Hematopoietic multipotent progenitor cell treated with erythropoietin and hydrocortisone succinate and interleukin-3 and kit ligand, for 6 days (in vitro differentiated cells): Measurements from ENCODE around the gene GPR55.

Experiments
- DNase-seq: peaks from one replicate; pipeline ENCODE4 v3.0.0-alpha.2; 2015

GPR55 gene

DNA sequence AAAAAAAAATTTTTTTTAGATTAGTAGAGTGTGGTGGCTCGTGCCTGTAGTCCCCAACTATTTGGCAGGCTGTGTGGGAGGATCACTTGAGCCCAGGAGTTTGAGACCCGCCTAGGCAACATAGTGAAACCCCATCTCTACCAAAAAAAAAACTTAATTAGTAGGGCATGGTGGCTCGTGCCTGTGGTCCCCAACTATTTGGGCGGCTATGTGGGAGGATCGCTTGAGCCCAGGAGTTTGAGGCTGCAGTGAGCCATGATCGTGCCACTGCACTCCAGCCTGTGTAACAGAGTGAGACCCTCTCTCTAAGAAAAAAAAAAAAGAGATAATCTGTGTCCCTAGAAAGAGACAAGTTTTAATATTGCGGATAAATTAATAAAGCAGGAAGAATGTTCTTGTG is 8.8 kb downstream of the GPR55 start:
- no peak for DNase-seq

DNA sequence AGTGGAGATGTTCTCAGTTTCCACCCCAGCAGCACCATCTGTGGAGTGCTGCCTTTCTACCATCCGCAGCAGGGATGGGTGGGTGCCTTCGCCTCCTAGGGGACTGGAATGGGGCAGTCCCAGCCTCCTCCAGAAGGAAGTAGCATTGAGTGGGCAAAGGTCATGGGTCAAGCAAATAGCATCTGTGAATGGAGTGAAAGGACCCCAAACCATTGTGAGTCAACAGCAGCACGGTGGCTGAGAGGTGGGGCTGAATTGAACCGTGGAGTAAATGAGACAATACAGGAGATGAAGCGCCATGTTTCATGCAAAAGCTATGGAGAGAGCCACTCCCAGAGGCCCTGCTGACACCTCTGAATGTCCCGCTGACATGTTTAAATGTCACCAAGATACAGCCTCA is 9.7 kb downstream of the GPR55 start:
- no peak for DNase-seq

DNA sequence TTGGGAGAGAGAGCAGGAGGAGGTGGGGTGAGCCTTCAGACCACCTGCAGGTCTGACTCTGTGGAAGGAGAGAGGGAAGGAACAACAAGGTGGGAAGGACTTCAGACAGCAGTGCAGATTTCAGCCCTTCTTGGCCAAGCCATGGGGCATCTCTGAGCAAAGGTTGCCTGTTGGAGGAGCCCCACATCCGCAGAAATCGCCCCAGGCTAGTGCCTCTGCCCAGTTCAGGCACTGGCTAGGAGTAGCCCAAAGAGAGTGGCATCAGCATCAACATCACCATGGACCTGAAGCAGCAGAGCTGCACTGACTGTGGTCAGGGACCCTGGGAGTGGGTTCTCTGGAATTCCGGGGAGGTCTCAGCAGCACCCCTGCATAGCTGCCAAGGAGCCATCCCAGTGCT is 10.2 kb downstream of the GPR55 start:
- DNase-seq = no peak

DNA sequence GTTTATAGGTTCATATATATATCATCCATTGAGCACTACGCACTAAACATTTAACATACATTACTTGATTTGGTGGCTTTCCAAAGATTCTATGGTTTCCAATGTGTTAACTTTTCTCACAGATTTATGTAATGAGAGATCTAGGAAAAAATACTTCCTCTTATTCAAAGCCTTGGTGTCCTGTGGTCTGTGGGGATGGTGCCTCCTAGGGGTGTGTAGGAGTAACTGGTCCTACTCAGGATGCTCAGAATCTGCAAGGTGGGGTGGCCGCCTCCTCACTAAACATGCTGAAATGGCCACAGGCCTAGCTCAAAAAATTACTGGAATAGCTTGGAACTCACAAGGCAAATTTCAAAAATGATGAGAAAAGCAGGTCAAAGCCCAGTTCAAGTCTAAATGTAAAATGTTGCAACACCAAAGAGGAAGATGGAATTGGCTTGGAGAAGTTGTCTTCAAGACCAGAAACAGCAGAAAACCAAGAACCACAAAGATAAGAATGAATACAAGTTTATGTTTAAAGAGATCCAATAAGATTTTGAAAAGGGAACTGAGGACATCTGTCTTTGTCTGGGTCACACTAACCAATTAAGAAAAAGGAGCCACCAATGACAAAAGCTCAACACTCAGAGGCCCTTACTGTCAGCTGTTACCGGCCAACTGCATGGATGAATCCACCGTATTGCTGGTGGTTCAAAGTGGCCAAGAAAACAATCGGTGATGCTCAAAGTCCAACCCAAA is 11.5 kb downstream of the GPR55 start:
- peak; percentile 71 for DNase-seq

DNA sequence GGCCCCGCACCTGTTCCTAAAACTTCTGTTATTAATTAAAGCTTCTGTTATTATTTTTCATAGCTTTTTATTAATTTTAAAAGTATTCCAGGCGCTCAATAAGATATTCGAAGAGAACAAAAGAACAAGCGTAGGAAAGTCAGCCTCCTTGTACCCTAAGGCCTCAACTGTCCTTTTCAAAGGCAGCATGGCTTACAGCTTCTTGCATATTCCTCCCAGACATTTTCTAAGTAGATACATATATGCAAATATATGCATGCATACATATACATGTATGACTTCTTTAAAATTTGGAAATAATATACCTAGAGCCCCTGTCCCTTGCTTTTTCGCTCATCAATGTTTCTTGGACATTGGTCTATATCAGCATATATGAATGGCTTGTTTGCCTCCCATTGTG is 12.3 kb downstream of the GPR55 start:
- no peak for DNase-seq

DNA sequence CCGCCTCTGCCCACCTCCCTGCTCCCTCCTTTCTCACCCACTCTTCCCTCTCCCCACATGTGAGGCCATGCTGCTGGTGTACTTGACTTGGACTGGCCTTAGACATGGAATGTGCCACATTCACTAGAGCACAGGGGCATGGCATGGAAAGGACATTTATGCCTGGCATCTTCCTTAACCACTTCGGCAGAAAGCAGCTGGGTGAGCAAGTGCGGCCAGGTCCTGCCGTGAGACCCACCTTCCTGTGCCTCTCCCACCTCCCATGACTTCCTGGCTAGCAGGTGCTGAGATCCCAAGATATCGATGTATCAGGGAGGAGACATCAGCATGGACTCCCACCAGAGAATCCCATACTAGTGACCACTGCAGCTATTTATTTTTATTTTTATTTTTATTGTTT is 13.0 kb downstream of the GPR55 start:
- no peak for DNase-seq

DNA sequence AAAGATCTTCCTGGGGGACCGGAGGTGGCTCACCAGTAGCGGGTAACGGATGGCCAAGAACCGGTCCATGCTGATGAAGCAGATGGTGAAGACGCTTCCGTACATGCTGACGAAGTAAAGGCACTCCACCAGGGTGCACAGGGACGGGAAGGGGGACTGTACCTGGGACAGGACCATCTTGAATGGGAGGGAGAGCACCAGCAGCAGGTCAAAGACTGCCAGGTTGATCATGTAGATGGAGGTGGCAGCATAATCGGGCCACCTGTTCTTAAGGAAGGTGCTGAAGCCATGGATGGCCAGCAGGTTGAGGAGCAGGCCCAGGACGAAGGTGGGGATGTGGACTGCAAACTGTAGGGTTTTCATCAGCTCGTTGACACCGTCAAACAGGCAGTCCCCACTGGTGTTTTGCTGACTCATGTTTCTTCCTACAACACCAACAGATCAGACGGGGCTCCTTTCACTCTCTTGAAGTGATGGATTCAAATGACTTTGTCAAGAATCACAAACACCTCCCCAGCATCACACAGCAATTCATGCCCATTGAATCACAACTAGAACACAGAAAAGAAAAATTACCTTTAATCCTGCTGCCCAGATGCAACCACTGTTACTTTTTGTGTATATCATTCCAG is 14.4 kb downstream of the GPR55 start:
- DNase-seq = peak; percentile 17

DNA sequence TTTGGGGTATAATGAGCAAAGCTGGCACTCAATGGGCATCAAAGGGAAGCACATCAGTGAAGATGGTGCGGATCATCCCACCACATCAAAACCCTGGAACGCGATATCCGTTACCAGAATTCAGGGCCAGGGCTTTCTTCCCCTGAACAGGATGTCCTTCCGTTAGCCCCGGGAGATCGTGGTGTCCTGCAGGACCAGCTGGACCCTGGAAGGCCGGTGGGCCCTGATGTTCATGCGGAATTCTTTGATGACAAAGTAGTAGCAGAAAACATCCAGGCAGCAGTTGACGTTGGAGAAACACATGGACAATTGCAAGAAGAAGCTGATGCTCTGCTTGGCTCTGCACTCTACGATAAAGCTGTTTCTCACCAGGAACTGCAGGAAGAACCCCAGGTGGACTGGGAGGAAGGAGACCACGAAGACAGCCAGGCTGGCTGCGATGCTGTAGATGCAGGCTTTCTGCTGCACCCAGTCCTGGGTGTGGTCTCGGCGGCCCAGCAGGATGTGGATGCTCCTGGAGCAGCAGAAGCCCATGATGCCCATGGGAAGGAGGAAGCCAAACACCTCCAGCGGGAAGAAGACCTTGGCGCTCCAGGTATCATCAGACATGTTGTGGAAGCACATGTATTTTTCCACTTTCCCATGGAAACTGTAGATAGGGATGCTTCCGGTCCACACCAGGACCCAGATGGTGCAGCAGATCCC is 15.0 kb downstream of the GPR55 start:
- DNase-seq = no peak

DNA sequence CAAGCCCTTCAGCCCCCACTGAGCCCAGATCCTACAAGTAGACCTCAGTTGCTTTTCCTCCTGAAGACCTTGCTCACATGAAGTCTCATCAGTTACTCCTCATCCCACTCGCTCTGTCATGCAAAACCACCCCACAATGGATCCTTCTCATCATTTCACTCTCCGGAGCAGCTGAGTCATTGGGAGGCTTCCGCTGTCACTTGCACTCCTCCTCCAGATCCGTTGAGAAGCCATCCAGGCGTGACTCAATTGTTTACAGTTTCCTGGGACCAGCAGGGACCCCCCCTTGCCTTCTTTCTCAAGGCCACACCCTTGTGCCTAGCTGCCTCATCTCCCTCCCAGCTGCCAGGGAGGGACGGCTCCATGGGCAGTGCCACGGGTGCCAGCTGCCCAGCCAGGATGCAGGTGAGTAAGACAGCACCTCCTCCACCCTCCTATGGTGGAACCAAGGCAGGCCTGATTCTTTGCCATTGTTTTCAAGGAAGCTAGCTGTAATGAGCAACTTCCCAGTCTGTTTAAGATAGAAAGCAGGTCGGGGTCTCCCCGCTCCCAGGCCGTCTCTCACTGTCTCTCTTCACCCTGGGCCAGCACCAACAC is 16.3 kb downstream of the GPR55 start:
- DNase-seq = no peak

DNA sequence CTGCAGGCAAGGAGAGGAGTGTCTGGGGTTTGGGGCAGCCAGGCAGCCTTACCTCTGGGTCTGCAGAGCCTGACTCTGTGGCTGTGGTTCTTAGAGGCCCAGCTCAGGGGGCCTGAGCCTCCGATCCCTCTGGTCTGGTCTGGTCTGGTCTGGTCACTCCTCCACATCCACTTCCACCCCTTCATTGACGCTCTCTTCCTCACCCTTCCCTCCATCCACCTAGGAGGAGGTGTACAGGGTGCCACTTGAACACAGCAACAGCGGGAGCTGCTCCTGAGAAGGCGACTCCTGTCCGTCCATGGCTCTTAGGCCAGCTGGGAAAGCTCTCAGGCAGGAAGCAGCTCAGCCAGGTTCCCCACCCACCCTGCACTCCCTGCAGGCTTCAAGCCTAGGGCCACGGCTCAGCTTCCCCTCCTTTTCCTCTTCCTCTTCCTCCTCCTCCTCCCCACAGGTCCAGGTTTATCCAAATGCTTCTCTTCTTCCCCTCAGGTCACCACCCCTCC is 16.9 kb downstream of the GPR55 start:
- DNase-seq = no peak

DNA sequence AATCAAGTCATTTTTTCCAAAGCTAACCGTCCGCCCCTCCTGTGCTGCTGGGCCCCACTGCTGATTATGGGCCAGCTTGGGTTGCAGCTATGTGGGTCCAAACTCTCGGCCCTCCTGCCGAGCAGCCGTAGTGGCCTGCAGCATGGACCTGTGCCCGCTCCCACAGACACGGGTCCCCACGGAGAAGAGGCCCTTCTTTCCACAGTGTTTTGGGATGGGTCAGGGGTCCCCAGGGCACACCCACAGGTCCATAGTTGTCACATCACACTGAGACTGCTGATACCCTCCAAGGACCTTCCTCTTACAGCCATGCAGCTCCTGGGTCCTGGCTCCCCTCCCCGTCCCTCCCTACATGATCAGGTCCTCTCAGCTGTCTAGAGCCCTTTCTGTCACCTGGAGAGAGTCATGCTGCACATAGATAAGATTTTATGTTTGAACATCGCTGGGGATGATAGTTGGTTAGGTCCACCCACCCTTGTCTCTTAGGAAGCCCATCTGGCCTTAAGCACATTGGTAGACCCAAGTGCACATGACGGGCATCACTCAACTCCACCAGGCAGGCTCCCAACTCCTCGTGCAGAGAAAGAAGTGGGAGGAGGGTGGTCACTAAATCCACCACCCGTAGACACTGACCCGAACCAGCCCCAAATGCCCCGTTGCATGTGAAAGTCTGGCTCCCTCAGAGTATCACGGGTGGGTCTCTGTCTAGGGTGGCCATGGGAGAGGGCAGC is 17.5 kb downstream of the GPR55 start:
- no peak for DNase-seq

DNA sequence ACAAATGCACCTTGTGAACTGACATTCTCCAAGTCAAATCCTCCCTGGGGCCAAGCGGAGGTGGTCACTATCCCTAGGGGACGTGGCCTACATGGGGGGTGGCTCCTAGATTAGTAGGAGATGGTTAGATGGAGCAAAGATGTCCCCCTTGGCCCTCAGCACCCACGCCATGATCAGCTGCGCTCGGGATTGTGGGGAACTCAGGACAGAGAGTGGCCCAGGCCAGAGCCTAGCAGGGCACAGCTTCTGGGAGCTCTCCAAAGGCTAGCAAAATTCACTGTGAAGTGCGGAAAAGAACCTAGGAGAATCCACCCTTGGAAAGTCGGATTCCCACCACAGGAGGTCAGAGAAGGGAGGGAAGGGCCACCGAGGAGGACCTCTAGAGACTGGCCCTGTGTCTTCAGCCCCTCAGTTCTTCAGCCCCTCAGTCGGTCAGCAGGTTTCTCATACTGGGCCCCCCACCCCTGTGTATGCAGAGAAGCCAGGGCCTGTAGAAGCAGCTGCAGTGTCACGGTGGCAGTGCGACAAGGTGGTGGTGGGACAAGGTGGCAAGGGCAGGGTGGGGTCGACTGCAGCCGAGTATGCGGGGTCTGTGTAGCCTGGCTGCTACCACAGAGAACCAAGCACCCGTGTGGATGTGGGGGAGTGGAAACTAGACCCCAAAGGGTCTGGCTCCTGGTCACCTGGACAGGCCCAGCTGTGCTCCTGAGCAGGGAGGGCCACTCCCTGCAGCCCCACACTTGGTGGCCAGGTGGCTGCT is 18.4 kb downstream of the GPR55 start:
- no peak for DNase-seq

DNA sequence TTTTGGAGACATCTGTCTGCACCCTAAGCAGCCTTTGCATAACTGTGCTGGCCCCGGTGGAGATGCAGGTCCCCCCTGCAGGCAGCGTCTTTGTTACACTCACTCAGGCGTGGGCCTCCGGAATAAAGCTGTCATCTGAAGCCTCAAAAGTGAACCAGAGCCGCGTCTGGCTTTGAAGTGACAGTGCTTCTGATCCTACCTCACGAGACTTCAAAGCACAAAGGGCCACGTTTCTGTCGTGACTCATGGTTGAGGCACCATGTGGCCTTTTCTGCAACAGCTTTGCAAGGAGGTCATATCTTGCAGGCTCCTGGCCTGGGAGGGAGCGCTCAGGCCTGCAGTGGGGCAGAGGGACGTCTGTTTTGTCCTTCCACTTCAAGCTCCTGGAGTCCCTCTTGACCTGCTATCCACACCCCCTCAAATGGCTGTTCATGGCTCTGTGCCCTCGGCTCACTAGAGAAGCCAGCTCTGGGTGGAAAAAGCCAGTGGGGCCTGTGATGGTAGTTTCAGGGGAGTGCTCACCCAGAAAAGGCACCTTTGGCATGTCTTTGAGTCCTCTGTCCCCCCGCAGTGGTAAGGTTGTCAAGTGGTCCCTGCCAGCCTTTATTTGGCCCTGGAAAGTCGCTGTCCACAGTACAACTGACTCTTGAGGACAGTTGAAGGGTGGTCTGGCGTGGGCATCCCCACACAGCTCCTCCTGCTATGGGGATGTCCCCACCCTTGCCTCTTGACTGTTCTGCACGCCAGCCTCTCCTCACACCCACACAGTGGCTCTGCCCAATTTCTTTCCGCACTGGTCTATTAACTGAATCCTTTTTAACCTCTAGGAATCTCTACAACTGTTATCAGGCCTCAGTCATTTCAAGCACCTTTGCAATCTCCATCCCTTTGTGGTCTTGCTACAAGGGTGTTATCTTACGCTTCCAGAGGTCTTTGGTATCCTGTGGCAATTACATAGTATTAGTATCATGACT is 19.3 kb downstream of the GPR55 start:
- no peak for DNase-seq

DNA sequence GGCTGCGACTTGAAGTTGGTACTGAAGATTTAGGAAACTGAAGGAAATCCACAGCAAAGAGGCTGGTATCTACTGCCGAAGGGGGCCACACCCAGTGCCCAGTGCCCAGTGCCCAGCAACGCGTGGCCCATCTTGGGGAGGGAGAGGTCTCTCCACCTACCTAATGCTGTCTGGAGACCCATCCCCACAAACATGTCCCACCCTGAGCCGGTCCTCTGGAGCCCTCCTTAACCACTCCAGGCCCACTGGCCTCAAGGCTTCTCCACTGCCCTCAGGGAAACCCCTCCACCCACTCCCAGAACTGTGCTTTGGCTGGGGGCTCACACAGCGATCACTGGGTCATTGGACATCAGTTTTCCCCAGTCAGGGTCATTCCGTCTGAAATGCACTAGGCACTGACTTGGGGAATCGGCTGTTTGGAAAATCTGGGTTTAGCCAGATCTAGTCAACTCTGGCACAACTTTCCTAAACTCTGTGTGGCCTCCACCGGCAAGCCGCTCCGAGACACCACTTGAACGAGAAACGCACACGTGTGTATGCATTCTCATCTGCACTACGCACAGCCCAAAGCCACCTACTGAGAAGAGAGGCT is 20.1 kb downstream of the GPR55 start:
- DNase-seq = no peak

DNA sequence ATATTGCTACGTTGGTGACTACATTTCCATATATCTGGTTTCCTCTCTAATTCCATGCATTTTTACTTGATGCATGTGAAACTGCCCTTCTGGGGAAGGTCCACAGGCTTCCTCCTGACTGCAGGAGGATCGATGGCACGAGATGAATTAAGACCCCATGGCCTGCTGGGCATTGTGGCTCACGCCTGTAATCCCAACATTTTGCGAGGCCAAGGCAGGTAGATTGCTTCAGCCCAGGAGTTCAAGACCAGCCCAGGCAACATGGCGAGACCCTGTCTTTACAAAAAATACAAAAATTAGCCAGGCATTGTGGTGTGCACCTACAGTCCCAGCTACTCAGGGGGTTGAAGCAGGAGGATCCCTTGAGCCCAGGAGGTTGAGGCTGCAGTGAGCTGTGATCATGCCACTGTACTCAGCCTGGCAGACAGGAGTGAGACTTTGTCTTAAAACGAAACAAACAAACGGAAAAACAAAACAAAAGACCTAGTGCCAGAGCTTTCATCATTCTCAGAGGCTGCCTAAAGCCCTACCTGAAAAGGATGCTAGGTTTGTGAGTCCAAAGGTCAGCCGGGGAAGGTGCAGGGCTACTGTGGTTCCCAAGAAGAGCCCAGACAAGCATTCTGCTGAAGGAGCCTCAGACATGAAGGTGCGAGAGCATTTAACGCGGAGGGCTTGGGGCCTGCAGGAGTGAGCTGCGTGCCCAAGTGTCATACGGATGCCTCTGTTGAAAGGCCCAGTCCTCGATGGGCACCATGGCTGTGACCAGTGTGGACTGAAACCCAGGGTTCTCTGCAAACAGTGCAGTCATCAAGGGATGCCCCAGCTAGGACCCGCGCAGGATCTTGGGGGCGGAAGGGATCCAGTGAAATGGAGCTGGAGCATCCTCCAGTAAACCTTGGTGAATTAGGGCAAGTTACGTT is 21.6 kb downstream of the GPR55 start:
- DNase-seq = no peak

DNA sequence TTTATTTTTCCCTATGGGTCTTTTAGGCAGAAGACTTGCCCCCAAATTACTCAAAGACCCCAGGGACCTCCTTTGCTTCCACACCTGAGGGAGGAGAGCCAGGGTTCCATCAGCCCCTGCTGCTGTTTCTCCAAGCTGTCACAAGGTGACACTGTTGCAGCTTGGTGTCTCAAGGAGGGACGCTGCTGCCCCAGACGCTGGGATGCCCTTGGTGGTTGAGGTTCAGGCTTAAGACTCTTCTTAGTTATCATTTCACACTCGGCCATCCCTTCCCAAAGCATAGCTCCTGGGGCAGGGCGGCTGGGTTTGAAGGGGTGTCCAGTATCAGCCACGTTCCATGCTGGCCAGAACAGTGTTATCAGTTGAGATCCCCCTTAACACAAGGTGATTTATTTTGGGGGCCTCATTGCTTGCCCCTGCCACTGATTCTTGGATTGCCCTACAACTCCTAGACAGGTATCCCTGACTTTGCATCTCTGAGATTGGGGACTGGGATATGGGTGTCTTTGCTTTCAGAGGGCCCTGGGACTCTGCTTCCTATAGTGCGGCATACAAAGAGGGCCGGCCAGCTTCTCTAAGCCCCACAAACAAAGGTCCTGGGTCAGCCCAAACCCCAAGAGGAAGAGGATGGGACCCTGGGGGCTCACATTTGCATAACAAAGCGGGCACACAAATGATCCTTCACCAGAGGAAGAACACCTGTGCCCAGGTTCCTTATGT is 22.7 kb downstream of the GPR55 start:
- DNase-seq = peak; percentile 75

DNA sequence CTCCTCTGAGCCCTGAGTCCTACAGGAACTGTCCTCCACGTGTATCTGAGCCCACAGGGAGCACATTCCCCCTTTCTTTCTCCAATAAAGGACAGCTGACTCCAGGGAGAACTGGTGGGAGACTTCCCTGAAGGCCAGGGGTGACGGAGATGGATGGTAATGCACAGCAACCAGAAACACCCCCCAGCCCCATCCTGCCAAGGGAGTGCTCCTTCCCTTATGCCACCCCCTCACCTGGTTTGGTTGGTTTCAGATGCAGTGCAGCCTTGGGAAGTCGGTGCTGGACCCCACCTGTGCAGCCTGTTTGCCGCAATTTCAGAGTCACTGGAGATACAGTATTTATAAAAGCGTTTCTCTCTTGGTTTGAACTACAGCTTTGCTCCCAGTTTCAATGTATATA is 24.0 kb downstream of the GPR55 start:
- DNase-seq = no peak

DNA sequence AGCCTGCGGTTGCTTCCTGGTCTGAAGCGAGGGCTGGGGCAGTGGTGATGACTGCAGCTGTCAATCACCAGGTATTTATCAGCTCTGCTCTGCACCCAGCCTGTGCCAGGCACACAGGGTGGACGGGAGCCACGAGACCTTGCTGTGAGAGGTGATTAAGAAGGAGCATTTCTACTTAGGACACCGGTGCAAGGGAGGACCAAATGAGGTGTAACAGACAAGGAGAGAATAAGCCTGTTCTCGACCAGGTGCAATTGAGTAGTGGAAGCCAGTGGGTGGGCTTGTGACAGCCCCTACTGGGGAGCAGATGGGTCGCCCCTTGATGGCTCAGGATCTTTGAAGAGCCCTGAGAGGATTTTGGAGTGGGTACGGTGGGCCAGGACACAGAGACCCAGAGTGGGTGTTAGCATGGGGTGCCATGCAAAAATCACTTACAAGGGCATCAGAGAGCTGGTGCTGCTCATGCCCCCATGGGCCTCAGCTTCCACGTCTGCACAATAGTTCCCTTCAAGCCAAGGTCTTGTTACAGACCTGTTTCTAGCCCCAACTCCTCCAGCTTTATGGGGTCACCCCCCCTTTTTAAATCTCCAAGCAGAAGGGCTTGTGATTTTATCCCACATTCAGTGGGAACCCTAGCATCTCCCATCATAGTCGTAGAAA is 24.6 kb downstream of the GPR55 start:
- DNase-seq = no peak
